HG03039 (cell line): ENCODE measurements around the gene MST1.
"Not testable (repeated sequence)": the region's sequence is repeated elsewhere in the genome, so short reads cannot be mapped to it uniquely, and the experiment has no call there.

ENCODE experiments used
- ATAC-seq: cut with Tn5 transposase; IDR thresholded peaks from one replicate; pipeline ENCODE4 v1.9.1; 2021; ENCODE audit warnings: mild to moderate bottlenecking, moderate library complexity; ENCODE audit not compliant: unreplicated experiment

The MST1 gene

GRCh38 chr3:49701388-49702077 lies 12.3 kb upstream of the MST1 start:
- ATAC-seq = no peak

GRCh38 chr3:49700453-49701128 lies 11.3 kb upstream of the MST1 start:
- ATAC-seq = no peak

GRCh38 chr3:49700014-49700413 lies 10.7 kb upstream of the MST1 start:
- ATAC-seq = no peak

GRCh38 chr3:49699281-49699979 lies 10.2 kb upstream of the MST1 start:
- ATAC-seq = no peak

GRCh38 chr3:49695350-49696015 lies 6.2 kb upstream of the MST1 start:
- not testable (repeated sequence) for ATAC-seq

GRCh38 chr3:49694409-49695070 lies 5.3 kb upstream of the MST1 start:
- not testable (repeated sequence) for ATAC-seq

GRCh38 chr3:49691481-49691880 lies 2.2 kb upstream of the MST1 start:
- ATAC-seq = not testable (repeated sequence)

GRCh38 chr3:49690856-49691255 lies 1.6 kb upstream of the MST1 start:
- not testable (repeated sequence) for ATAC-seq

- ATAC-seq = not testable (repeated sequence)
Observed at GRCh38 chr3:49689908-49690624, 792 bp upstream of the MST1 start.

- peak; percentile 5 for ATAC-seq
Observed at GRCh38 chr3:49688338-49689045, 782 bp downstream of the MST1 start.

GRCh38 chr3:49687424-49687795 lies 1.9 kb downstream of the MST1 start:
- ATAC-seq = not testable (repeated sequence)

- ATAC-seq = not testable (repeated sequence)
Observed at GRCh38 chr3:49686769-49687423, 2.4 kb downstream of the MST1 start.

- ATAC-seq = not testable (repeated sequence)
Observed at GRCh38 chr3:49686346-49686745, 2.9 kb downstream of the MST1 start.

GRCh38 chr3:49685846-49686245 lies 3.4 kb downstream of the MST1 start:
- not testable (repeated sequence) for ATAC-seq

GRCh38 chr3:49685103-49685502 lies 4.2 kb downstream of the MST1 start:
- ATAC-seq = not testable (repeated sequence)

GRCh38 chr3:49684453-49684852 lies 4.8 kb downstream of the MST1 start:
- ATAC-seq = not testable (repeated sequence)

- no peak for ATAC-seq
Observed at GRCh38 chr3:49683162-49683561, 6.1 kb downstream of the MST1 start.

- no peak for ATAC-seq
Observed at GRCh38 chr3:49681543-49681942, 7.7 kb downstream of the MST1 start.

- no peak for ATAC-seq
Observed at GRCh38 chr3:49681232-49681522, 8.1 kb downstream of the MST1 start.
